ENCODE data around the gene RNF220. TPM values are rescaled to one million over a fixed set of nuclear protein-coding genes. Genes with fewer than 3 reads are reported as not detected.

Gene RNF220
- 53.6 and 59.9 TPM in 2 replicates for total RNA-seq

DNA sequence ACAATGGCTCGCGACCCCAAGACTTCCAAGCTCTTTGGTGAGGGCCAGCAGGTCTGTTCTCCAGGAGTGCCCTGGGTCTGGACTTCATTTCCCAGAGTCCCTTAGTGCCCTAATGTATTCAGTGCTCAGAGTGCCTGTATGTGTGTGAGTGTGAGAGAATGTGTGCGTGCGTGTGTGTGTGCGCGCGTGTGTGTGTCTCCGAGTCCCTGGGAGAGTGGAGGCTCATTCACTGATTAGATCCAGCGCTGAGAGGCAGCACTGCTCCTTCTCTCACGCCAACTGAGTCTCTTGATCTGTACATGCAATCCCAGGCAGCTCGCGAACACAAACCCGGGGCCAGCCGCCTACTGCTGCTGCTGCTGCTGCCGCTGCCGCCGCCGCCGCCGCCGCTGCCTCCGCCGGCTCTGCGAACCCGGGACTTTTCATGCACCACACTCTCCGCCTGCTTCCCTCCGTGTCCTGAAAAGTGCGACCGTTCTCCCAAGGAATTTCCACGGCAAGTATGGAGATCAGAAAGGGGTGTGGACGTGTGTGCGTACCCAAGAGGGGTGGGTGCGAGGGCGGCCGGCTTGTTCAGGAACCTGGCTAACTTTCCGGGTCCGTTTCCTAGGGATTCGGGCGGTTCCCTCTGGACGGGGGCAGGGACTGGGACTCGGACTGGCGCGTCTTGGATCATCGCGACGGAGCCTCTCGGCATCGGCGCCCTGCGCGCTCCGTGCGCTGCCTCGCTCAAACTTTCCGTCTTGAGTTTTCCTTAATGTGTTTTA lies at the start of gene RNF220:
Gene RNF220 (plus strand): TSS at position 225 of the 767 bp plus-strand sequence.

DNA sequence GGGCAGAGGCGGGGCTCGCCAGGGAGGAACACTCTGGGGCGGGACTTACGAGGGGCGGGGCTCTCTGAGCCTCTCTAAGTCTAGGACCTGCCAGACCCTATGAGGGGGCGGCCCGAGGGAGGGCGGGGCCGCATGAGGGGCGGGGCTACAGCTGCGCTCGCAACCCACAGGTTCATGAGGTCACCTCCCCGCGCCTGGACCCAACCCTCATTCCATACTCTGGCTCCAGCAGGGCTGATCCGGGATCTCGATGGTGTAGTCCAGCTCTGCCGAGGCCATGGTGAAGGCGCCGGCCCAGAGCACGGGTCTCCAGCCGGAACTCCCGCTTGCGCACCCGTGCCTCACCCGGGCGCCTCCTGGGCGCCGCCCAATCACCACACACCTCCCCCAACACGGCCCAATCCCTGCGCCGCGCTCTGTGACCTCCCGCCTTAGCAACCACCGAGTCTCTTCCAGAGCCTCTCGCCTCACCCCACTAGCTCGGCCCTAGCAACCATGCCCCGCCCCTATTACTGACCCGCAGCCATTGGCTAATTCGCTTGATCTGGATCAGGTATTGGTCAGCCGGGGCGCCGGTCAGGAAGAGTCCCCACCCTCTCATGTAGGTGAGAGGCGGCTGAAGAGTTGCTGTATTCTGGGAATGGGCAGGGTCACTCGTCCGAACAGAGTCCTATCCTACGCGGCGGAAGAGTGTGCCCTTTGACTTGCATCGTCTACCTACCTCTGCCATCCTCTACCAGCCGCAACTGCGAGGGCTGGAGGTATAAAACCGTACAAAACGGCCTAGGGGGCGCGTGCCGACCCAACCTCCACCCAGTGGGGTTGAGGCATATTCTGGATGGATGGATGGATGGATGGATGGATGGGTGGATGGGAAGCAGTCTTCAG lies 269.3 kb downstream of the RNF220 start, which contains the start of the genes ARMH1 and TMEM53:
Gene ARMH1 (plus strand): TSS at position 602 of the 888 bp plus-strand sequence. CDS start 14,984 bp downstream, outside the sequence.
Gene TMEM53 (minus strand): TSS at position 369 of the 888 bp plus-strand sequence. CDS start 90 bp downstream, at position 279.

Small RNAs within 50 kb of the gene (small RNA-seq; reads per million reads assigned to genes)
- not detected for gene MIR5584
- gene RNU6-369P: not detected

Other genes with a start within 250 kb of the RNF220 start
- gene DMAP1, start 191.8 kb upstream of the RNF220 start, total RNA-seq: 14.7 and 15.4 TPM in 2 replicates
- gene ERI3, start 50.0 kb upstream of the RNF220 start, total RNA-seq: 55.1 and 56.9 TPM in 2 replicates

Data from subcutaneous preadipocyte (primary cell).